ENCODE measurements around the gene LRP8.

Gene LRP8

GRCh38 chr1:53320646-53321045 is 7.2 kb downstream of the LRP8 start:
- no peak for TF ChIP-seq CTCF (IDR thresholded peaks at IDR 0.05; ENCODE audit: low read depth, low read length)

GRCh38 chr1:53319296-53320101 is 8.4 kb downstream of the LRP8 start:
- DNase-seq (ENCODE audit: extremely low read depth, low read depth), result no peak
- no peak for TF ChIP-seq CTCF (IDR thresholded peaks at IDR 0.05; ENCODE audit: low read depth, low read length)

More at GRCh38 chr1:53320646-53321045, 7.2 kb downstream of the LRP8 start:
- no peak for DNase-seq (ENCODE audit: extremely low read depth, low read depth)

GRCh38 chr1:53317646-53318539 is 10.0 kb downstream of the LRP8 start:
- no peak for TF ChIP-seq CTCF (IDR thresholded peaks at IDR 0.05; ENCODE audit: low read depth, low read length)
- DNase-seq (ENCODE audit: extremely low read depth, low read depth), result no peak

GRCh38 chr1:53316766-53317581 is 10.9 kb downstream of the LRP8 start:
- TF ChIP-seq CTCF (IDR thresholded peaks at IDR 0.05; ENCODE audit: low read depth, low read length), result no peak
- DNase-seq (ENCODE audit: extremely low read depth, low read depth), result no peak

GRCh38 chr1:53316424-53316765 is 11.5 kb downstream of the LRP8 start:
- no peak for TF ChIP-seq CTCF (IDR thresholded peaks at IDR 0.05; ENCODE audit: low read depth, low read length)

GRCh38 chr1:53315456-53316423 is 12.1 kb downstream of the LRP8 start:
- no peak for TF ChIP-seq CTCF (IDR thresholded peaks at IDR 0.05; ENCODE audit: low read depth, low read length)
- DNase-seq (ENCODE audit: extremely low read depth, low read depth), result no peak

More at GRCh38 chr1:53316424-53316765, 11.5 kb downstream of the LRP8 start:
- DNase-seq (ENCODE audit: extremely low read depth, low read depth), result no peak

Measured in AG09319 (cell line).